Choroid plexus epithelial cell (primary cell): Measurements from ENCODE around the gene FGFR2.

Source experiments
- DNase-seq: peaks from one replicate; pipeline ENCODE4 v3.0.0-alpha.2; 2010; ENCODE audit warnings: low read depth
- H3K4me3 ChIP-seq: 2 replicates; pipeline ENCODE4 v1.5.1; 2011; ENCODE audit warnings: low read depth, mild to moderate bottlenecking, control low read depth, low read length, moderate library complexity
- CTCF ChIP-seq: conservative IDR thresholded peaks from 2 replicates; pipeline ENCODE4 v1.5.1; 2011; ENCODE audit warnings: low read depth, mild to moderate bottlenecking, control low read depth, inconsistent platforms, low read length, moderate library complexity

FGFR2 gene

DNA sequence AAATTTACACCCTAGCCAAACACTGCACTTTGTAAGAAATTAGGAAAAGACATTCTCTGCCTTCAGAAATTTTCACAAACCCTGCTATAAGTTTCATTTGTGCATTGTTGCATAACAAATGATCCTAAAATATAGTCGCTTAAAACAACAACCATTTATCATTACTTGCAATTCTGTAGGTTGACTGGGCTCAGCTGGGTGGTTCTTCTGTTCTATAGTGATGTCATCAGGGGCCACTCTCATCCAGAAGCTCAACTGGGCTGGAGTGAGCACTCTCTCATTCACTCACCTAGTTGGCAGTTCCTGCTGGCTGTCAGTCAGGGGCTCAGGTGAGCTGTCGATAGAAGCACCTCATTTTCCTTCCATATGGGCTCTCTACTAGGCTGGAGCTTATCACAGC is 20.7 kb upstream of the FGFR2 start:
- TF ChIP-seq CTCF: no peak
- no peak for DNase-seq
- no peak overlapping the region for H3K4me3 ChIP-seq

DNA sequence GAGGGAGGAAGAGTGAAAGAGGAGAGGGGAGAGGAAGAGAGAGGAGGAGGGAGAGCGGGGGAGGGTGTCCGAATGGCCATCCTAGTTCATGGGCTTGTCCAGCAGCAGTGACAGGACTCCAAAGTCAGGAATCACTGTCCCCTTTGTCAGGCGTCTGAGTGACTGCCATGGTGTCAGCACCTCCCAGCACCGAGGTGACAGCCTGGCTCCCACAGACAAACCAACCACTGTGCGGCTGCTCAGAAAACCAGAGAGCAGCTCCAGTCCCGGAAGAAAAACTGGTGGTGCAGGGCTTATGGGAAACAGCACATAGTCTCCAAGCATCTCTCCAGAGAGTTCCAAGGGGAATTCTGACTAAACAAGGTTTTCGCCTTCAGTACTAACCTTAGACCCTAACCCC is 18.9 kb upstream of the FGFR2 start:
- no peak overlapping the region for H3K4me3 ChIP-seq
- DNase-seq: no peak
- no peak for TF ChIP-seq CTCF

DNA sequence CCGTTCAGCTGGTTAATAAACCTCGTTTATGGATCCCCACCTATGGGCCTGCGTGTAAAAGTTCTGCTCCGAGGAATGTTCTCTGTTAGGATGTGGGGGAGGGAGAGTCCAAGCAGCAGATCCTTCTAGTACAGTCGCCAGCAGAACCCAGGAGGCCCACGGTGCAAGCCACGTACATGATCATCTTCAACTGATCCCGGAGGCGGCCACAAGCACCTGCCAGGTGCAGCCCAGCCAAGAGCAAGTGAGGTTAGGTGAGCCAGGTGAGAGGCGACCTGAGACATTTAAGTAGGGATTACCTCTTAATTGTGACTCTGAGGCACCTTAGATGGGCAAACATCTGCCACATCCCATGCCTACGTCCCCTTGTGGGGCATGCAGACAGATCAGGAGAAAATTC is 18.0 kb upstream of the FGFR2 start:
- TF ChIP-seq CTCF: no peak
- DNase-seq: no peak
- no peak overlapping the region for H3K4me3 ChIP-seq

- no peak for TF ChIP-seq CTCF
- no peak for DNase-seq
- no peak overlapping the region for H3K4me3 ChIP-seq
These were observed 17.6 kb upstream of the FGFR2 start for GRCh38 chr10:121615836-121616235.

DNA sequence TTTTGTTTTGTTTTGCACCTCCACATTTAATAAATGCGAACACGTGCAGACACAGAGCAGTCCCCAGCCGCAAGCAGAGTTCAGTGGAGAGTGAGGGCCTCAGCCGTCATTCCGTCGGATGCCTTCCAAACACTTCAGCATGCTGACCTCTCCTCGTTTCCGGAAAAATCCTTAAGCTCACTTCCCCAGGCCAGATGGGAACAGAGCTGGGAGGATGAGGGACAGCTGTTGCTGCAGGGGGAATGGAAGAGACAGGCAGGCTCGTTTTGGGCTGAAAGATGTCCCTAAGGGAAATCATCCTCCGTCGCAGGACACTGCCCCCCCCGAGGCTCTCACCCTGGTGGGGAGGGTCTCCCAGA is 17.2 kb upstream of the FGFR2 start:
- no peak for TF ChIP-seq CTCF
- no peak overlapping the region for H3K4me3 ChIP-seq
- DNase-seq: no peak

GRCh38 chr10:121614613-121615434 is 16.6 kb upstream of the FGFR2 start:
- TF ChIP-seq CTCF: no peak
- no peak for DNase-seq
- no peak overlapping the region for H3K4me3 ChIP-seq

- H3K4me3 ChIP-seq: no peak overlapping the region
- no peak for DNase-seq
- no peak for TF ChIP-seq CTCF
These were observed 15.2 kb upstream of the FGFR2 start for GRCh38 chr10:121613456-121613855.
